Tibial nerve (tissue), 3 donors: ENCODE data around the gene FLYWCH2.

ENCODE experiments used
- CTCF ChIP-seq, 5 experiments: fragments of 200-600 bp in 3 of 5; fragments of 450-650 bp in 2 of 5; sonication (generic) in 3 of 5; IDR thresholded peaks; one replicate each; pipeline ENCODE4 v1.5.1; 2016 to 2019; ENCODE audit warnings: antibody characterized with exemption in 5 of 5, mild to moderate bottlenecking in 3 of 5, moderate library complexity in 2 of 5
- POLR2A ChIP-seq, 2 donors: fragments of 450-650 bp; IDR thresholded peaks; one replicate each; pipeline ENCODE4 v1.6.1; 2017; ENCODE audit warnings: antibody characterized with exemption in 2 of 2, mild to moderate bottlenecking in 2 of 2, moderate library complexity in 2 of 2

GRCh38 chr16:2865651-2866050 is 17.4 kb upstream of the FLYWCH2 start:
- TF ChIP-seq CTCF (IDR thresholded peaks at IDR 0.05) (no peak), POLR2A (IDR thresholded peaks at IDR 0.05) (no peak)
